AG04449 (cell line): ENCODE results near the gene ANKRD33B.
"Not testable (repeated sequence)": the region's sequence is repeated elsewhere in the genome, so short reads cannot be mapped to it uniquely, and the experiment has no call there.

Source experiments
- CTCF ChIA-PET: fragments of 350-600 bp; formaldehyde crosslinking; extraction: SDS; loops from one replicate; lab custom pipeline; 2021; ENCODE audit warnings: antibody characterized with exemption; lab: Yijun Ruan, JAX
- POLR2A ChIA-PET: fragments of 400-600, 350-600 bp; formaldehyde crosslinking; extraction: SDS; loops from one replicate; lab custom pipeline; 2020; ENCODE audit warnings: antibody characterized with exemption, inconsistent platforms; lab: Yijun Ruan, JAX
- DNase-seq: peaks from one replicate; pipeline ENCODE4 v3.0.0-alpha.2; 2010; ENCODE audit warnings: low read depth, low spot score
- H3K4me3 ChIP-seq: 2 replicates; pipeline ENCODE4 v1.5.1; 2011; ENCODE audit warnings: low read depth, mild to moderate bottlenecking, control low read depth, low read length
- CTCF ChIP-seq: IDR thresholded peaks from one replicate; pipeline ENCODE4 v1.5.1; 2011; ENCODE audit warnings: mild to moderate bottlenecking, moderate library complexity, low read length, control low read depth, inconsistent platforms; ENCODE audit not compliant: insufficient read depth; ENCODE audit errors: missing control alignments

ANKRD33B gene

DNA sequence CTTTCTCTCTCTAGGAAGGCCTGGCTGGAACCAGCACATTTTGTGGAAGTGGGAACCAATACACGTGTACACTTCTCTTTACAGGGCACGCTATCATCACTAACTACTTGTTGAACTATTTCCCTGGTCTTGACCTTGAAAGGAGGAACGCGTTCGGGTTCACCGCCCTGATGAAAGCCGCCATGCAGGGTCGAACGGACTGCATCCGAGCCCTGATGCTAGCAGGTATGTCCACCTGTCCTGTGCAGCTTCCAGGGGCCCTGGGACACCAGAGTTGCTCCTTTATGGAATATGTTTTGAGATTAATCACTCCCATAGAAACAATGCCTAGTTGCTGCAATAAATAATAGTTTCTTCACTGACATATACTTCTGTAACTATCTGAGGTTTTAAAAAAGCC lies 74.1 kb downstream of the ANKRD33B start:
- no peak for DNase-seq
- H3K4me3 ChIP-seq: no peak overlapping the region
- CTCF ChIA-PET: interaction anchor here (2.9 to 3.3 kb wide), 2 partner anchors 10 to 185 kb away, joined by 16 to 17 read pairs; no protein-coding TSS in a partner anchor
- POLR2A ChIA-PET: no interaction called here
- TF ChIP-seq CTCF: no peak

DNA sequence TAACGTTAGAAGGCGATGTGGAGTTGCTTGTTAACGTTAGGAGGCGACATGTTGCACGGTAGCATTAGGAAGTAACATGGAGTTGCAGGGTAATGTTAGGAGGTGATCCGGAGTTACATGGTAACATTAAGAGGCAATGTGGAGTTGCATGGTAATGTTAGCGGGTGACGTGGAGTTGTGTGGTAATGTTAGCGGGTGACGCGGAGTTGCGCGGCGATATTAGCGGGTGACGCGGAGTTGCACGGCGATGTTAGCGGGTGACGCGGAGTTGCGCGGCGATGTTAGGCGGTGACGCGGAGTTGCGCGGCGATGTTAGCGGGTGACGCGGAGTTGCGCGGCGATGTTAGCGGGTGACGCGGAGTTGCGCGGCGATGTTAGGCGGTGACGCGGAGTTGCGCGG lies 74.9 kb downstream of the ANKRD33B start:
- POLR2A ChIA-PET, H3K4me3 ChIP-seq, DNase-seq: not testable (repeated sequence)
- CTCF ChIA-PET: interaction anchor here (2.9 kb wide), 1 partner anchor 11 kb away, joined by 16 read pairs; no protein-coding TSS in a partner anchor

- no peak overlapping the region for H3K4me3 ChIP-seq
- no peak for TF ChIP-seq CTCF
- POLR2A ChIA-PET: no interaction called here
- no peak for DNase-seq
- CTCF ChIA-PET: interaction anchor here (0.5 to 0.7 kb wide), 2 partner anchors 12 to 256 kb away, joined by 3 read pairs; no protein-coding TSS in a partner anchor
Observed at GRCh38 chr5:10639846-10640368, 76.0 kb downstream of the ANKRD33B start.

DNA sequence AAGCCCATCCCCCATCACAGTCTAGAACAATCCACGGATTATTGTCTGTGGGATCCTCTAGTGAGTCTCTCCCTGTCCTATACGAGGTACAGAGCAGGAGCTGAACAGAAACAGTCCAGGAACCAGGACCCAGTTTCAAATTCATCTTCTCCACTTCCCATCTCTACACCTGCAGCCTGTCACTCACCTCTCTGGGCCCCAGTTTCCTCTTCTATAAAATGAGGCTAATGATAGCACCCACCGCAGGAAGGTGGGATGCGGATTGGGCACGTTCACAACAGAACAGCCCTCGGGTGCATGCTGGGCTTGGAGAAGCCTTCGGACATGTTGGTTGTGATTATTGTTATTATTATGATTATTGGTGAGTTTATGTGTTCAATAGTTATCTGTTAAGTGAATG lies 78.5 kb downstream of the ANKRD33B start:
- ChIA-PET POLR2A (no interaction called here), CTCF (interaction anchor here (3.6 kb wide), 1 partner anchor 15 kb away, joined by 10 read pairs; no protein-coding TSS in a partner anchor)
- no peak for DNase-seq
- no peak overlapping the region for H3K4me3 ChIP-seq
- TF ChIP-seq CTCF: no peak

- no peak for DNase-seq
- CTCF ChIA-PET: interaction anchor here (1.8 to 3.6 kb wide), 3 partner anchors 15 to 192 kb away, joined by 4 to 10 read pairs (median 7); no protein-coding TSS in a partner anchor
- no peak overlapping the region for H3K4me3 ChIP-seq
- no peak for TF ChIP-seq CTCF
- POLR2A ChIA-PET: no interaction called here
Observed at GRCh38 chr5:10644192-10644591, 80.3 kb downstream of the ANKRD33B start.

DNA sequence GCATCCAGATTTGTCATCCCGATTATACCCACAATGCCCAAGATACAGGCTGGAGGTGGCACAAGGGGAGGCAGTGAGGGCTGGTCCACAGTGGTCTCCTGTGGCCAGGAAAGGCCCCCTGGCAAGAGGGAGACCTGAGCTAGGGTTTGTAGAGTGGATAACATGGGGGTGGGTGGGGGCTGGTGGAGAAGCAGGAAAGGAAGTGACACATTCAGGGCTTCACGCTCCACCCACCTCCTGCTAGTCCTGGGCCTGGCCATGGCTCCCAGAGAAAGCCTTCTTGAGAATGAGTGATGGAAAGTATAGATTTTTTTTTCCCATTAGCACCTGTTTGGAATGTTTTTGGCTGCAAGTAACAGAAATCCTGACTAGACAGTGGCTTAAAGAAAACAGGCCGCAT lies 81.3 kb downstream of the ANKRD33B start:
- POLR2A ChIA-PET: no interaction called here

More for the DNA sequence above, 81.3 kb downstream of the ANKRD33B start:
- no peak overlapping the region for H3K4me3 ChIP-seq
- no peak for DNase-seq
- CTCF ChIA-PET: interaction anchor here (1.8 to 1.9 kb wide), 2 partner anchors 16 to 193 kb away, joined by 4 to 7 read pairs; no protein-coding TSS in a partner anchor
- no peak for TF ChIP-seq CTCF
